ENCODE results near the gene IGFBP5.

Gene IGFBP5

GRCh38 chr2:216636551-216637450 is 58.5 kb downstream of the IGFBP5 start:
- peak; percentile 37 to 81 for DNase-seq

GRCh38 chr2:216635701-216636550 is 59.4 kb downstream of the IGFBP5 start:
- H3K4me1 ChIP-seq, result peaks cover 0 to 57% (median 36%) of the 10 kb centered on the region in 4 donors
- intact Hi-C loops (cut with DNase I; ENCODE audit: low total_unique reads), result no loop called here
- H3K27me3 ChIP-seq, result no peaks in the 10 kb centered on the region
- no peaks in the 10 kb centered on the region for H3K9me3 ChIP-seq
- peak overlapping the region; percentile 73 to 74 for H3K27ac ChIP-seq
- DNase-seq, result no peak
- peaks cover 4 to 17% (median 5%) of the 10 kb centered on the region in 3 donors for H3K36me3 ChIP-seq
- TF ChIP-seq, protein P1, sequence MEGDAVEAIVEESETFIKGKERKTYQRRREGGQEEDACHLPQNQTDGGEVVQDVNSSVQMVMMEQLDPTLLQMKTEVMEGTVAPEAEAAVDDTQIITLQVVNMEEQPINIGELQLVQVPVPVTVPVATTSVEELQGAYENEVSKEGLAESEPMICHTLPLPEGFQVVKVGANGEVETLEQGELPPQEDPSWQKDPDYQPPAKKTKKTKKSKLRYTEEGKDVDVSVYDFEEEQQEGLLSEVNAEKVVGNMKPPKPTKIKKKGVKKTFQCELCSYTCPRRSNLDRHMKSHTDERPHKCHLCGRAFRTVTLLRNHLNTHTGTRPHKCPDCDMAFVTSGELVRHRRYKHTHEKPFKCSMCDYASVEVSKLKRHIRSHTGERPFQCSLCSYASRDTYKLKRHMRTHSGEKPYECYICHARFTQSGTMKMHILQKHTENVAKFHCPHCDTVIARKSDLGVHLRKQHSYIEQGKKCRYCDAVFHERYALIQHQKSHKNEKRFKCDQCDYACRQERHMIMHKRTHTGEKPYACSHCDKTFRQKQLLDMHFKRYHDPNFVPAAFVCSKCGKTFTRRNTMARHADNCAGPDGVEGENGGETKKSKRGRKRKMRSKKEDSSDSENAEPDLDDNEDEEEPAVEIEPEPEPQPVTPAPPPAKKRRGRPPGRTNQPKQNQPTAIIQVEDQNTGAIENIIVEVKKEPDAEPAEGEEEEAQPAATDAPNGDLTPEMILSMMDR (IDR thresholded peaks at IDR 0.05), result no peak
- H3K4me3 ChIP-seq, result peak overlapping the region; percentile 78 to 88

More at GRCh38 chr2:216636551-216637450, 58.5 kb downstream of the IGFBP5 start:
- intact Hi-C loops (cut with DNase I; ENCODE audit: low total_unique reads), result no loop called here
- H3K4me1 ChIP-seq, result peaks cover 0 to 57% (median 37%) of the 10 kb centered on the region in 4 donors
- no peaks in the 10 kb centered on the region for H3K27me3 ChIP-seq
- H3K36me3 ChIP-seq, result peaks cover 5 to 22% (median 9%) of the 10 kb centered on the region in 3 donors
- H3K9me3 ChIP-seq, result no peaks in the 10 kb centered on the region
- TF ChIP-seq, protein P1 (IDR thresholded peaks at IDR 0.05), result no peak
- H3K4me3 ChIP-seq, result peak overlapping the region; percentile 78 to 88
- H3K27ac ChIP-seq, result peak overlapping the region; percentile 73 to 74

DNA sequence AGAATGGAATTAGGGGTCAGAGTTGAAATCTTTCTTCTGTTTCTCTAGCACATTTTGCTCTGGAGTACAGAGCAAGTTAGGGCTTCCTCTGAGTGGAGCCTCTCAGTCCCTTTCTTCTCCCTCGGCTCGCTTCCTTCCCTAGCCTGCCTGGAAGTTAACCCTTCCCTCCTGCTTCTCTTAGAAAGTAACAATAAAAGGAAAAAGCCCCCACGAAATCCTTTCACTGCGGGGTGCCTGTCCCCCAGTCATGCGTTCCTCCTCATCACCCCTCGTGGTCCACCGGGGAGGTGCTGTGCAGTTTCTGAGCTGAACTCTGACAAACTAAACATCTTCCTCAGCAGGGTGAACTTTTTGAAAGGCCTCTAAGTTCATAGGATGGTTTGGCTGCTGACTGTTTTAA is 60.2 kb downstream of the IGFBP5 start:
- Histone ChIP-seq H3K4me3 (peak overlapping the region; percentile 78 to 88), H3K27me3 (no peaks in the 10 kb centered on the region)

GRCh38 chr2:216634370-216635148 is 60.8 kb downstream of the IGFBP5 start:
- H3K27me3 ChIP-seq, result no peaks in the 10 kb centered on the region
- DNase-seq, result no peak
- peaks cover 0 to 50% (median 34%) of the 10 kb centered on the region in 4 donors for H3K4me1 ChIP-seq
- H3K4me3 ChIP-seq, result peak overlapping the region; percentile 78 to 88
- peak overlapping the region; percentile 73 to 74 for H3K27ac ChIP-seq
- TF ChIP-seq, protein P1 (IDR thresholded peaks at IDR 0.05), result no peak
- intact Hi-C loops (cut with DNase I; ENCODE audit: low total_unique reads), result no loop called here
- H3K36me3 ChIP-seq, result peaks cover 0 to 5% (median 0%) of the 10 kb centered on the region in 3 donors
- no peaks in the 10 kb centered on the region for H3K9me3 ChIP-seq

More for the DNA sequence above, 60.2 kb downstream of the IGFBP5 start:
- peaks cover 0 to 10% (median 2%) of the 10 kb centered on the region in 3 donors for H3K36me3 ChIP-seq
- H3K27ac ChIP-seq, result peak overlapping the region; percentile 73 to 74
- H3K9me3 ChIP-seq, result no peaks in the 10 kb centered on the region
- TF ChIP-seq, protein P1 (IDR thresholded peaks at IDR 0.05), result no peak
- DNase-seq, result no peak
- H3K4me1 ChIP-seq, result peaks cover 0 to 56% (median 34%) of the 10 kb centered on the region in 4 donors
- intact Hi-C loops (cut with DNase I; ENCODE audit: low total_unique reads), result no loop called here

Data from tibial artery (tissue), 4 donors.